ENCODE data around the gene CORO1C.
A peak's percentile ranks its signal among the peaks of the same experiment; 100 is the strongest.
"Not testable (repeated sequence)": the region's sequence is repeated elsewhere in the genome, so short reads cannot be mapped to it uniquely, and the experiment has no call there.

Gene CORO1C

DNA sequence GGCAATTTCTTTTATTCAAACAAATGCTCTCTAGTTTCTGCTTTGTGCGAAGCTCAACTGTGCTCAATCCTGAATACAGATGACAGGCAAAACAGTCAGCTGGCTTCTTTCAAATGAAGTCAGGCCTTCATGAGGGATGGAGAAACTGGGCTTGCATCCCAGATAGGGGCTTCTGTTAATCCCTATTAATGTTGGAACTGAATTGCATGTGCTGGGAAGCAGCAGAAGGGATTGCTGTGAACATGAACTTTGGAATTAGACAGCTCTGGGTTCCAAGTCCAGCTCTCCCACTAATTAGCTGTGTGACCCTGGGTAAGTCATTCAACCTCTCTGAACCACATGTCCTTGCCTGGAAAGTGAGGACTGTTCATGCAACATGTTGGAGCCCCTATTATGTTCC lies 21.1 kb upstream of the CORO1C start:
- DNase-seq = no peak

DNA sequence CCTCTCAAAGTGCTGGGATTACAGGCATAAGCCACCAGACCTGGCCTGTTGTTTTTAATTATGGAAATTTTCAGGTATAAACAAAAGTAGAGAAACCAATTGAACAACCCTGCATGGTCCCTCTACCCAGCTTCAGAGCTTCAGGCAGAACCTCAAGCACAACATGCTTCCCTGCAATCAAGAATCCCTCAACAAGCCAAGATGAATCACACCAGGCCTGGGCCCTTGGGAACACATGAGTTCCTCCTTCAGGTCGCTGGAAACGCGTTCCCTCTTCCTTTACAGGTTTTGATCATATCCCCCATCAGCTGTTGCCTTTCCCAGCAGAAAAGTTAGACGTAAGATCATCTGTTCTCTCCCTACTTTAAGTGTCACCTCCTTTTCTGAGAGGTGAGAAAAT lies 20.5 kb upstream of the CORO1C start:
- DNase-seq = no peak

DNA sequence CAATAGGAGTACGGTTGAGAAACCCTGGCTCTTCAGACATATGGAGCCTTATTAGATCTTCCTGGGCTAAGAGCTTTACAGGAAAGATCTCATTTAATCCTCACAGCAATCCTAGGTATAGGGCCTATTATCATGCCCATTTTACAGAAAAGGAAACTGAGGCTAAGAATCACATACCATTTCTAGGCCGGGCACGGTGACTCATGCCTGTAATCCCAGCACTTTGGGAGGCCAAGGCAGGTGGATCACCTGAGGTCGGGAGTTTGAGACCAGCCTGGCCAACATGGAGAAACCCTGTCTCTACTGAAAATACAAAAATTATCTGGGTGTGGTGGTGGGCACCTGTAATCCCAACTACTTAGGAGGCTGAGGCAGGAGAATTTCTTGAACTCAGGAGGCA lies 19.7 kb upstream of the CORO1C start:
- not testable (repeated sequence) for DNase-seq

DNA sequence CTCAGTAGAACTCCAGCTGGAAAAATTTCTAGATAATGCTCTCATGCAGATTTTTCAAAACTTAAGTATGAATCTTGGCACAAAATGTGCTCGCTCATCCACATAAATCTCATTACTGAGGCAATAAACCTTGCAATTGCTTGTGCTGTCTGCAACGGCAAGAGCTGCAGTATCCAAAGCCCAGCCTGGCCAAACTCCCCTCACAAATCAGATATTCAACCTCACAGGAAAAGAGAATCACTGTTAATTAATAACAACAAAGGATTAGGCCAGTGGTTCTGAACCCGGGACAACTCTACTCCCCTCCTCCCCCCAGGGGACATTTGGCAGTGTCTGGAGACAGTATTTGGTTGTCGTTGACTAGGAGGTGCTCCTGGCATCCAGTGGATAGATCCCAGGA lies 19.2 kb upstream of the CORO1C start:
- no peak for DNase-seq

DNA sequence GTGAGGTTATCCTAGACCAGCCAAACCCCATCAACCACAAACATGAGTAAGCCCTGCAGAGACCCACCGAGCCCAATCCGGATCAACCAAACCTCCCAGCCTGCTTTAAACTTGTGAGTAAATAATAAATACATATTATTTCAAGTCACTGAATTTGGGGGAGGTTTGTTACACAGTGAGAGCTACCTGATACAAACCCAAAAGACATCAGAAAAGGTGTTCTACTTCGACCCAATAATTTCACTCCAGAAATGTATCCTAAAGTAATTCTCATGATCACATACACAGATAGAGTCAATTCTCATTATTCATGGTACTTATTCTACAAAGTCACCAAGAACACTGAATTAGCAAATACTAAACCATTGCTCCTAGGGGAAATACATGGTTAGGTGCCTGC lies 16.2 kb upstream of the CORO1C start:
- DNase-seq = no peak

DNA sequence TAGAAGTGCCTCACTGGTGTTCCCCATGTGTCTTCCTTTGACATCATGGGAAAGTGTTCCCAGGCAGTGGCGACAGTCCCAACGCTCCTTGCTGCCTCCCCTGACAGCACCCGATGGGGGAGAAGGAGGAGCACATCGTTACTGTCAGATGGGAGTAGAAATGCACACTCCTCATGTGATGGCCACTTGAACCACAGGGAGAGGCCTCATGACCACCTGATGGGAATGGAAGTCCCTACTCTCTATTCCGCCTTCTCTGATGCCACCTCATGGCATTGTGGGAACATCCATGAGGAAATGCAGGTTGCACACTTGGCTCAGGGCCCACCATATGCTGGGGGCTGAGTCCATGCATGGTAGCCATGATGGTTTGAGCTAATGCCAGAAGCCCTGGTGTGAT lies 14.3 kb upstream of the CORO1C start:
- no peak for DNase-seq

DNA sequence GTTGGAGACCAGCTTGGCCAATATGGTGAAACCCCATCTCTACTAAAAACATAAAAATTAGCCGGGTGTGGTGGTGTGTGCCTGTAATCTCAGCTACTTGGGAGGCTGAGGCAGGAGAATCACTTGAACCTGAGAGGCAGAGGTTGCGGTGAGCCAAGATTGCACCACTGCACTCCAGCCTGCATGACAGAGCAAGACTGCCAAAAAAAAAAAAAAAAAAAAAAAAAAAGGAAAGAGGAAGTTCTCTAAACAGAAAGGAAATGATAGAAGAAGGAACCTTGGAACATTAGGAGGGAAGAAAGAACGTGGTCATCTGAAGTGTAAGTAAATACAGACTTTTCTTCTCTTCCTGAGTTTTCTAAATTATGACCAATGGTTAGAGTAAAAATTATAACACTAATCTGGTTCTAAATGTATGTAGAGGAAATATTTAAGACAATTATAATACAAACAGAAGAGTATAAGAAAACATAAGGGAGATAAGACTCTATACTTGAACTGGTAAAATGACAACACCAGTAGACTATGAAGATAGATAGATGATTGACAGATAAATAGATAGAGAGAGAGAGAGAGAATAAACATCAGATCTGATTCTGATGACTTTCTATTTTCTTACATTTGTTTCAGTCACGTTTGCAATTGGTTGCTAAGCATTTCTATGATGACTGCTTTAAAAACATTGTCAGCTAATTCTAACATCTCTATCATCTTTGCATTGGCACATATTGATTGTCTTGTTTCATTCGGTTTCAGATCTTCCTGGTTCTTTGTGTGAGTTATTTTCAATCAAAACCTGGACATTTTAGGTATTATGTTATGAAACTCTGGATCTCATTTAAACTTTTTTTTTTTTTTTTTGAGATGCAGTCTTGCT lies 12.9 kb upstream of the CORO1C start:
- DNase-seq = no peak

DNA sequence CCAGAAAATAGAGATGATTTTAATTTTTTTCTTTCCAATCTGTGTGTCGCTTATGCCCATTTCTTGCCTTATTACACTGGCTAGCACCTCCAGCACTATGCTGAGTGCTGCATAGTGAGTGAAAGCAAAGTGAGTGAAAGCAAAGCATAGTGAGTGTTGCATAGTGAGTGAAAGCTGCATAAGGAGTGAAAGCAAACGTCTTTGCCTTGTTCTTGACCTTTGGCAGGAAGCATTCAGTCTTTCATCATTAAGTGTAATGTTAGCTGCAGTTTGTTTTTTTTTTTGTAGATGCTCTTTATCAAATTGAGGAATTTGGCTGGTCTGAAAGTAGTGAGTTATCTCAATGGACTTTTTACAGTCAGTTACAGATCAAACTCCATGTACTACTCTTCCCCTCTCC lies 6.9 kb upstream of the CORO1C start:
- no peak for DNase-seq

DNA sequence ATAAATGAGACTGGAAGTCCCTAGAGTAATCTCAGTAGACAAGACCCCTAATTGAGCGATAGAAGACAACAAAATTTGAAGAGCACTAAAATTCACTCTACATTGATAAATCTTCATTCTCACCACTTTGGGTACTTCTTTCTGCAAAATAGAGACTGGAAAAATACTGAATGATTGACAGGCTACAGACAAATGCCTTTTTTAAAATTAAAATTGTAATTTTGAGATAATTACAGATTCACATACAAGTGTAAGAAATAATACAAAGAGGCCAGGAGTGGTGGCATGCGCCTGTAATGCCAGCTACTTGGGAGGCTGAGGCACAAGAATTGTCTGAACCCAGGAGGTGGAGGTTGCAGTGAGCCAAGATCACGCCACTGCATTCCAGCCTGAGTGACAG lies 4.5 kb upstream of the CORO1C start:
- DNase-seq = no peak

DNA sequence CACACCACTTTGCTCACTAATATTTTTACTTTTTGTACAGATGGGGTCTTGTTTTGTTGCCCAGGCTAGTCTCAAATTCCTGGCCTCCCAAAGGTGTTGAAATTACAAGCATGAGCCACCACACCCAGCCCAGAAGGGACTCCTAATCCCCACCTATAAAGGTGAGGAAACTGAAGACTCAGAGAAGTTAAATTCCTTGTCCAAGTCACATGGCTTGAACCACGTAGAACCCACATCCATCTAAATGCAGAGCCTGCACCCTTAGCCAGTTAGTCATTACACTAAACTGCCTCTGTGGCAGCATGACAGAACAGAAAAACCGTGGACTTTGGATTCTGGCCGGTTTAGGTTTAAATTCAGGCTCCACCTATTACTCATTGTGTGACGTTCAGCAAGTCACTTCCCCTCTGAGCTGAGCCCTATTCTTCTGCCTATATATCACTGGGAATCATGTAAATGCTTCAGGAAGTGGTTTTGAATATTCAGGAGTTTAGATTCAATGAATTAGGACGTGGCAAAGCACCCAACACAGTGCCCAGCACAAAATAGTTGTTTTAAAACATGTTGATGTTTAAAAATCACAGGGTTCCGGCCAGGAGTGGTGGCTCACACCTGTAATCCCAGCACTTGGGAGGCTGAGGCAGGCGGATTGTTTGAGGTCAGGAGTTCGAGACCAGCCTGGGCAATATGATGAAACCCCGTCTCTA lies 3.0 kb upstream of the CORO1C start:
- no peak for DNase-seq

DNA sequence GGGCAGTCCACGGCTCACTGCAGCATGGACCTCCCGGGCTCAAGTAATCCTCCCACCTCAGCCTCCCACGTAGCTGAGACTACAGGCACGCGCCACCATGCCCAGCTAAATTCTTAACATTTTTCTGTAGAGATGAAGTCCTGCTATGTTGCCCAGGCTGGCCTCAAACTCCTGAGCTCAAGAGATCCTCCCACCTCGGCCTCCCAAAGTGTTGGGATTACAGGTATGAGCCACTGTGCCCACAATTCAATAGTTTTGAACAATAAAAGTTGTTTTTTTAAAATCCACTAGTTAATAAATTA lies 1.9 kb upstream of the CORO1C start:
- not testable (repeated sequence) for DNase-seq

DNA sequence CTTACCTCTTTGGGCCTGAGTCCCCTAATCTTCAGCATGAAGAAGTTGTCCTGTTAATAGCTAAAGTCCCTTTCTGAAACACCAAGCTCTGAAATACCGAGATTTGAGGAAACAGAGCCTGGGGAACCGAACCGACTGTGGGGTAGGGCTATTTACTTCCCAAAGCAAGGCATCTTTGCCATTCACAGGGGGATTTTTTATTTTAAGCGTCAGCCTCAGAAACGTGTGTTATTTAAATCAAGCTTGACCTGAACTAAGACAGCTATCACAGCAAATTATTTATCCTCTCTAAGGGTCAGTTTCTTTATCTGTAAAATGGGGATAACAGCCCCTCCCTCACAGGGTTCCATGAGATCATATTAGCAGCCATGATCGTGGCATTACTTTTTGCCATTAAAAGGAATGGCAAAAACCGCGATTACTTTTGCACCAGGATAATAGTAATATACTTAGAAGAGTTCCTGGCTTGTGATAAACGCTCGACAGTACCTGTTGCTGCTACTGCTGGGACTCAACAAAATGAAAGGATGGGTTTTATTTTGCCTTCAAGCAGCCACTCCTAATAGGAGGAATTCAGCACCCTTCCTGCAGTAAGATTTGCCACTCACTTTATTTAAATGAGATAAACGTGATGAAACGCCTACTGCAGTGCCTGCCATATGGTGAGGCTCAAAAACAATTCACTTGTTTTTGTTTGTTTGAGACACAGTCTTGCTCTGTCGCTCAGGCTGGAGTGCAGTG lies 1.3 kb upstream of the CORO1C start:
- no peak for DNase-seq

DNA sequence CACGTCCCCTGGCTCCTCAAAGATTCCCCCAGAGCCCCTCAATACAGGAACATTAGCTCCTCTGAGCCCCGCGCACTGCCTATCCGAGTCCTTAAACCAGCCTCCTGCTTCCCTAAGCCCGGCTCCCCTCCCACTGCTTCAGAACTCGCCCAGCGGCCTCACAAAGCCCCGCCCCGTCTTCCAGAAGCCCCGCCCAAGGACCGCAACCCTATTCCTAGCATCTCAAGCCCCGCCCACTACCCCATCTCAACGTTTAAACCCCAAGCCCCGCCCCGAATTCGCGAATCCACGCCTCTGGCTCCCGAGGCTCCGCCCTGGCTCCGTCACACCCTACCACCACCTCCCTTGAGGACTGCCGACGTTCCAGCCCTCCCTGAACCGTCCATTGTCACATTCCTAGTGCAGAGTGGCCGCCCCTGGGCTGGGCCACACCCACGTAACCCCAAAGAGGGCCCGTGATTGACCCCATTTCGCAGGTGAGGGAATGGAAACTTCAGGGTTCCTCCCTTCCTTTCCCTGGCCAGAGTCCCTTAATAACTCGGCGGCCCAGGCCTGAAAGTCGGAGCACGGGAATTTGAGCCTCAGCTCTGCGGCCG lies 646 bp upstream of the CORO1C start:
- DNase-seq = peak; percentile 98

DNA sequence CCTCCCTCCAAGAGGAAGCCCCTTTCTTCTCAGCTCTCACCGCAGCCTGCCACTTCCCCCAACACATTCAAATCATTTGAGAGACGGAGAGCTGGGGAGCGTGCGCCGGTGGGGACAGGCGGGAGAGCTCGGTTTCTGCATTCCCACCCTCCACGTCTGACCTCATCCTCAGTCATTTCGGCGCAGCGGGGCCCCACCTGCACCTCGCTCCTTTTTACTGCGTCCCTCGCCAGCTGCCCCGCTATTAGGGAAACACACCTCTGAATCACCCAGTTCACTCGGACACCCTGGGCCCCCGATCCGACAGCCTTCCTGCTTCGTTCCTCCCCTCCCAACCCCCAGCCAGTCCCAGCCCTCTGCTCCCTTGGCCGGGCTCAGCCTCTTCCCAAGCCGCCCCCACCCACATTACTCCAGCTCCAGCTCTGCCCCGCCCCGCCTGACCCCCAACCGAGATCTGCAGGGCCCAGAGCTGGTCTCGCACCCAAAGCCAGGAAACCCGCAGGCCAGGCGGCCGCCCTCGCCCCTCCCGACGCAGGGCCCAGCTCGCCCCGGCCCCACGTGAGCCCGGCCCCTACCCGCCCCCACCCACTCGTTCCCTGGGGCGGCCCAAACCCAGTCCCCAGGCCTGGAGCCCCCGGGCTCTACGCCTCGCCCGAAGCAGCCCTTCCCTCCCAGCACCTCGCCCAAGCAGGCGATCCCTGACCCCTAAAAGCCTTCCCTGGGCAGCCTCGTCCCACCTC lies 783 bp downstream of the CORO1C start:
- DNase-seq = peak; percentile 74

DNA sequence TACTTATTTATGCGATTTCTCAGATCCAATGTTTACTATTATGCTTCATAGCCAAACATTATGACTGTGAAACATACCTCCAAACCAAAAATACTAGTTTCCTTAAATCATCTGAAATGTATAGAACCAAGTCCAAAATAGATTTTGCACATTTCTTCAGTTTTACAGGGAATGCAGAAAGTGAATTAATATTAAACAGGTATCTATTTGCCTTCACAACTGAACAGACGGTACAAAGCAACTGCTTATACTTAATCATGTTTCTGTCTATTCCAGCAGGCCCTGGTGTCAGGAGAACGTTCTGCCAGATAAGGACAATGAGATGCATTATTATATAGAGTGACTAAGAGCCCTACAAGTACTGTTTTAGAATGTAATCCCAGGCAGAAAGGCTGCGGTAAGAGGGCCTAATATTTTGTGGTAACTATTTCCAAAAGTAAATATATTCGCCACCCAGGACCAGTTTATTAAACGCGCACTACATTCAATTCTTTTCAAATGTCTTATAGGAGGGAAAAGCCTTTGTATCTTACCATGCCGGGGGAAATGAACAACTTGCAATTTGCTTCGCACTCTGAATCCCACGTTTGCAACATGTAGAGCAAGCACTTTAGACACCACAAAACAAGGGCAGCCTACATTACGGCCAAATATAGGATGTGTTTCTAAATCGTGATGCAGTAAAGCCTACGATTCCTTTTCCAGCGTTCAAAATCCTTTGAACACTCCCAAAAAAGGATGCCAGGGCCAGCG lies 1.5 kb downstream of the CORO1C start:
- peak; percentile 37 for DNase-seq

DNA sequence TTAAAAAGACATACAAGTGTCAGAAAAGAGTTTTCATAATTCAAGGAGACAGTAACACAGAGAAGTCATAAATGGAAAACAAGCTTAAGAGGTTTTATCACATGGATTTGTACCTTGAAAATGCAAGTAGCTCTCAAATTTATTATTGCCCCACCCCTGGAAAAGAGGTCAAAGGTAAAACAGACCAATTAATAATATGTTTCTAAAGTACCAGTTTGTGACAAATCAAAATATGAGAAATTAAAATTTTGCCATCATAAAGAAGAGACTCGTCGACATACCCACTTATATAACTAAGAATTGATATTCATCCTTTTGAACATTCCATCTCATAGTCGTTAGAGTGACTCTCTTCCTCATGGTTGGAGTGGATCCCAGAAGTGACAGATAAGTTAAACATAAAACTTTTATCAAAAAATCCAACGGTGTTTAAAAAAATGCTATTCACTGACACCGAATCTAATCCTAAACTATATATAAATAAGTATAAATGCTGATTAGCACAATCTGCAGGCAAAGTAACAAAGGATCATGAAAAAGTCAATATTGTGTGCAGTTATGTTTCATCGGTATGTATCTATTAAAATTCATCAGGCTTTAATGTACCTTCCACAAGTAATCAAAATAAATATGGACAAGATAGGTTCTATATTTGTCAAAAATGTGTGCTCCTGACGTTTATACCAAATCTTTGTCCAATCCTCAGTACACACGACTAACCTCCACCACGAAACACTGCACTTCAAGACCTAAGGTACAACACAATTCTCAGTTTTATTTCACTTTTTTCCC lies 2.3 kb downstream of the CORO1C start:
- no peak for DNase-seq

DNA sequence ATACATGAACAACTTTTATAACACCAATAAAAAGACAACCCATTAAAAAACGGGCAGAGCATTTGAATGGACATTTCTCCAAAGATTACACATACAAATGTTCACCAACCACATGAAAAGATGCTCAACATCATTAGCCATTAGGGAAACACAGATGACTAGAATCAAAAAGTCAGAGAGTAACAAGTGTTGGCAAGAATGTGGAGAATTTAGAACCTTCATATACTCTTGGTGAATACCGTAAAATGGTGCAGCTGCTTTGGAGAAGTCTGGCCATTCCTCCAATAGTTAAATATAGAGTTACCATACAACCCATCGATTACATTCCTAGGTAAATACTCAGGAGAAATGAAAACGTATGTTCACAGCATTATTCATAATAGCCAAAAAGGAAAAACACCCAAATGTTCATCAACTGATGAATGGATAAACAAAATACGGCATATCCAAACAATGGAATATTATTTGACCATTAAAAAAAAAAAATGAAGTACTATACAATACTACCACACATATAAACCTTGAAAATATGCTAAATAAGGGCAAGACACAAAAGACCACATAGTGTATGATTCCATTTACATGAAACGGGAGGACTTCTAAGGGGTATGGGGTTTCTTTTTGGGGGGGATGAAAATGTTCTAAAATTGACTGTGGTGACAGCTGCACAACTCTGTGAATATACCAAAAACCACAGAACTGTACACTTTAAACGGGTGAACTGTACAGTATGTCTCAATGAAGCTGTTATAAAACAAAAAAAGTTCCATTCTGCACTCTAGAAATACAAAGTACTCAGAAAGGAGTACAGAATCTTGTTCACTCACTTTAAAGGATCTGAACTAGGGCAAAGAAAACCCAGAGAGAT lies 3.2 kb downstream of the CORO1C start:
- DNase-seq = no peak

DNA sequence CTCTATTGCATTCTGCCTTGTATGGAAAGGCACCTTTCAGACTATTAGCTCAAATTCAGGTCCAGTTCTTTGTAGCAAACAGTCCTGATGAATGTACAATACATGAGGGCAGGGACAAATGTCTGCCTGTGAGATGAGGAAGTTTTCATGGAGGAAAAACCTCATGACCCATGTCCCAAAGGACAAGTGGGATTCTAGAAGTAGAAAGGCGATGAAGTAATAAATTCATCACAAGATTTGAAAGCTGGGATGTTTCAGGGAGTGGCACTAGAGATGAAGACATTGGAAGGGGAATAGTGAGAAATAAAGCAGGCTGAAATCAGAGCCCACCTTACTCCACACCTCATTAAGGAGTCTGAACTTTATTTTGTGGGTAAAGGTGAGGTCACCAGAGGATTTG lies 4.2 kb downstream of the CORO1C start:
- DNase-seq = no peak

DNA sequence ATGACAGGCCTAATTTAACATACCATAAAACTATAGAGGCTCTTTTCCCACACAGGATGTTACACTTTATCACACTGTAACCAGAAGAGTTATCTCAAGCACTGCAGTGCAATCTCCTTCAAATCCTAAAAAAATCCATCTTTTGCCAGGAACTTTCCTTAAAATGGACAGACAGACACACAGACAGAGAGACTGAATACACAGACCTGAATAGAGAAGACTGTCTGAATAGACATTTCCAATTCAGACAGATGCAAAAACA lies 6.5 kb downstream of the CORO1C start:
- no peak for DNase-seq

DNA sequence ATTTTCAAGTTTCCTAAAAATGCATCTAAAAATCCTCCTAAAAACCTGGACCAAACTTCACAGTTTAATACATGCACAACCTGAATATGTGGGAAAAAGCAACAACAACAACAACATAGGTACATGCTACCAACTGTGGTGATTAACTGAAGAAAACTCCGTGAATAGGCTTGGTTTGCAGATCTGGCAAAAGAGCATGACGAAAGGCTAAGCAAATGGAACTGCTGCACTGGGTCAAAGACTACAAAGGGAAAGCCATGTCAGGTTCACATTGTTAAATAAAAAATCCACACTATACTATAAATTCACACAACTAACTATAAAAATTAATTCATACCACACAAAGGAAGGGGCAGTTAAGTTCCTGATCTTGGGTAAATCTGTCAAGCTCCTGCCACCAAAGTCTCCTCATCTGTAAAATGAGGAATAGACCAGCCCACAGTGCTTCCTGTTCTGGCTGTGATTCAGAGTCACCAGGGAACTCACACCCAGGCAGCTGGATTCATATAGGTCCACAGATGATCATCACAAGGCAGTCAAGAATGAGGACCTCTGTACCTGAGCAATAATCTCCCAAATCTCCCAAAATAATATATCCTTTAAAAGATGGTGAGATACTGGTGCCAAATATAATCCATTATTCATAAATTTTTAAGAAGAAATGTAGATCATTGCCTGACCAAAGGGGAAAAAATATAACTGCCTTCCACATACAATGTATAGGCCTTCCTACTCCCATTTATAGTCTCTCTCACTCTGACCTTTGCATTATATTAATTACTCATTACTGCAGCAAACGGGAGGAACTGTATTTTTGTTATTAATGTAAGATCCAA lies 7.0 kb downstream of the CORO1C start:
- no peak for DNase-seq

Measured in NCI-H2227 treated with DMSO at 0.1 percent for 48 hours (cell line).